H1 (cell line): ENCODE results near the gene TRPM1.

Experiments used
- KDM4A ChIP-seq: IDR thresholded peaks from one replicate; pipeline ENCODE4 v1.7.1; 2012; ENCODE audit warnings: low read depth, mild to moderate bottlenecking, moderate library complexity, low read length, inconsistent platforms; ENCODE audit not compliant: severe bottlenecking
- TF ChIP-seq, protein P1 (sequence below), 3 experiments: IDR thresholded peaks; 1 replicate in 2 of 3; 2 replicates in 1 of 3; pipeline versions ENCODE4 v1.5.1 to v1.6.1; 2011; ENCODE audit warnings: low read length in 3 of 3, mild to moderate bottlenecking in 3 of 3, inconsistent platforms in 2 of 3, low read depth in 1 of 3, moderate library complexity in 1 of 3; ENCODE audit not compliant: insufficient read depth in 1 of 3; ENCODE audit errors: control extremely low read depth in 1 of 3

DNA sequence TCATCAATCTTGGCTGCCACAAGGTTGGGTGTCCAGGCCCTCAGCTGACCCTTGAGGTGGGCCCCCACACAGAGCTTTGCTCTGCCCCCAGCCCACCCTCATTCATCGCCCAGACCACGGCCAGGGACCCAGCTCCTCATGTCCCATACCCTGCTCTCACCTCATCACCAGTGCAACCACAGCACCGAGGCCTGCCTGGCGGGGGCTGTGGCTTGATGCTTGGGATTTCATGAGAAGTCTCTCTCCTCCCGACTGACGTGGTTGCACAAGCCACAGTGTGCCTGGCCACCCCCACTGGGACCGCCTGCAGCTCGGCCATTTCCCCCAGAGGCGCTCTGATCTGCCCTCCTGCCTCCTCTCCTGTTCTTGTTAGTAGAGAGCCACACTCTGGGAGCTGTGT lies 64.7 kb downstream of the TRPM1 start:
- TF ChIP-seq, protein P1, sequence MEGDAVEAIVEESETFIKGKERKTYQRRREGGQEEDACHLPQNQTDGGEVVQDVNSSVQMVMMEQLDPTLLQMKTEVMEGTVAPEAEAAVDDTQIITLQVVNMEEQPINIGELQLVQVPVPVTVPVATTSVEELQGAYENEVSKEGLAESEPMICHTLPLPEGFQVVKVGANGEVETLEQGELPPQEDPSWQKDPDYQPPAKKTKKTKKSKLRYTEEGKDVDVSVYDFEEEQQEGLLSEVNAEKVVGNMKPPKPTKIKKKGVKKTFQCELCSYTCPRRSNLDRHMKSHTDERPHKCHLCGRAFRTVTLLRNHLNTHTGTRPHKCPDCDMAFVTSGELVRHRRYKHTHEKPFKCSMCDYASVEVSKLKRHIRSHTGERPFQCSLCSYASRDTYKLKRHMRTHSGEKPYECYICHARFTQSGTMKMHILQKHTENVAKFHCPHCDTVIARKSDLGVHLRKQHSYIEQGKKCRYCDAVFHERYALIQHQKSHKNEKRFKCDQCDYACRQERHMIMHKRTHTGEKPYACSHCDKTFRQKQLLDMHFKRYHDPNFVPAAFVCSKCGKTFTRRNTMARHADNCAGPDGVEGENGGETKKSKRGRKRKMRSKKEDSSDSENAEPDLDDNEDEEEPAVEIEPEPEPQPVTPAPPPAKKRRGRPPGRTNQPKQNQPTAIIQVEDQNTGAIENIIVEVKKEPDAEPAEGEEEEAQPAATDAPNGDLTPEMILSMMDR (IDR thresholded peaks at IDR 0.05; ENCODE audit: control extremely low read depth in 1 of 3, insufficient read depth in 1 of 3, low read depth in 1 of 3, low read length in 3 of 3): no peak
- TF ChIP-seq KDM4A: no peak
